ENCODE data around the gene MYCN.
"Not testable (repeated sequence)": the region's sequence is repeated elsewhere in the genome, so short reads cannot be mapped to it uniquely, and the experiment has no call there.

The MYCN gene

DNA sequence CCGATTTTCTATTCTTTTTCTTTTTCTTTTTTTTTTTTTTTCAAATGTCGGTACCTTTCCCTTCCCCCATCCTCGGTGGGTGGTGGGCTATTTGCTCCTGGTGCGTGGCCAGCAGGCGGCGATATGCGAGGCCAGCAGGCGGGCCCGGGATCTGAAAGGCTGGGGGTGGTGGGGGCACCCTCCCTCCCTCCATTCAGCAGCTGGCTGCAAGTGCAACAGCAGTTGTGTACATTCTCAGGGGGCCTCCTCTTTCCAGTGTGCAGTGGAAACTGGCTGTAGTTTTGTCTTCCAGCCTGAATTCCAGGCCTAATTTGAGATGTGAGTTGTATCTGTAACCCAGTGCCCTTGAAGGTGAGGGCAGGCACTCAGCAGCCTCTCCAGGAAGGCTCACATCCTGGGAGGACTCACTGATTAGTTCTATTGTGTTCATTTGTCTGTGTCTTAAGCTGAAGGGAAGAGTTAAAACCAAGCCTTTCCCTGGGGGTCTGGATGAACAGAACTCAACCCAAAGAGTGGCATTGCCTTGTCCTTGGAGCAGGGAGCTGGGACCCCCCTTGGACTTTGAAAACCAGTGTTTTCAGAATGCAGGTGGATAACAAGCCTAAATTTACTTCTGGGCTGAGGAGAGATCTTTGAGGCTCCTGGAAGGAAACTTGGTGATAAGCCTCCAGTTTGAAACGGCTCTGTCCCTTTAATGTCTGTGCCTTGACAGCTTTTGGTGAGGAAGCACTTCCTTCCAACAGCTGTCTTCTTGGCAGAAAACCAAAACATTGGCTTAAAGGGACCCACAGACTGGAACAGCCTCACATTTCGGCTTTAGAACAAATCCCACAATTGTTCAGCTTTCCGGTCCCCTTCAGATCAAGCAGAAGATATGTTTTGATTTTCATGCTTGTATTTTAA lies 3.3 kb downstream of the MYCN start:
- DNase-seq, result peak in 3 of 4 experiments; percentile 57 to 73 (median 63)

DNA sequence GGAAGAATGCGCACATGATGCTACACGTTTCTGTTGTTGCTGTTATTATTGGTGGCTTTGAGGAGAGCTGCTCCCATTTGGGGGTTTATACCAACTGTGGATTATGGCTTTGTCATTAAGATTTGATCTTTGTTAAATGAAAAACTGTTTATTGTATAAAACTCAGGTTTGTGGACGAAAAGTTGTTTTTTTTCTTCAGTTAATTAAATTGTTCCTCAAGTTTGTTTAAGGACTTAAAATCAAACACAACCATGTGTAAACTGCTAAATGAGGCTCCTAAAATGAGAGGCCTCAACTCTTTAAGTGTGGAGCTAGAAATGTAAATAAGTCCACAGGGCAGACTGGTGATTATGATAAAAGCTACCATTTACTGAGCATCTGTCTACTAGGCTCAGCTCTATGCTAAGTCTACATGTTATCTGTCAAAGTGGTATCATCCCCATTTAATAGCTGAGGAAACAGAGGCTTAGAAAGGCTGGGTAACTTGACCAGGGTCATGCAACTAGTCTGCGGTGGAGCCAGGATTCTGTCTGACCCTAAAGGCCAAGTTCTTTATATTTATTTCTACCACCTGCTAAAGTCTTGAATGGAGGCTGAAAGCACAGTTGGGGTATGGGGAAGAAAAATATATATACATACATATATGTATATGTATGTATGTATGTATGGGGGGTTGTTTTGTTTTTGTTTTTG lies 4.1 kb downstream of the MYCN start:
- DNase-seq, result no peak

DNA sequence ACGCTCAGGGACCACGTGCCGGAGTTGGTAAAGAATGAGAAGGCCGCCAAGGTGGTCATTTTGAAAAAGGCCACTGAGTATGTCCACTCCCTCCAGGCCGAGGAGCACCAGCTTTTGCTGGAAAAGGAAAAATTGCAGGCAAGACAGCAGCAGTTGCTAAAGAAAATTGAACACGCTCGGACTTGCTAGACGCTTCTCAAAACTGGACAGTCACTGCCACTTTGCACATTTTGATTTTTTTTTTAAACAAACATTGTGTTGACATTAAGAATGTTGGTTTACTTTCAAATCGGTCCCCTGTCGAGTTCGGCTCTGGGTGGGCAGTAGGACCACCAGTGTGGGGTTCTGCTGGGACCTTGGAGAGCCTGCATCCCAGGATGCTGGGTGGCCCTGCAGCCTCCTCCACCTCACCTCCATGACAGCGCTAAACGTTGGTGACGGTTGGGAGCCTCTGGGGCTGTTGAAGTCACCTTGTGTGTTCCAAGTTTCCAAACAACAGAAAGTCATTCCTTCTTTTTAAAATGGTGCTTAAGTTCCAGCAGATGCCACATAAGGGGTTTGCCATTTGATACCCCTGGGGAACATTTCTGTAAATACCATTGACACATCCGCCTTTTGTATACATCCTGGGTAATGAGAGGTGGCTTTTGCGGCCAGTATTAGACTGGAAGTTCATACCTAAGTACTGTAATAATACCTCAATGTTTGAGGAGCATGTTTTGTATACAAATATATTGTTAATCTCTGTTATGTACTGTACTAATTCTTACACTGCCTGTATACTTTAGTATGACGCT lies 5.8 kb downstream of the MYCN start:
- no peak for DNase-seq

DNA sequence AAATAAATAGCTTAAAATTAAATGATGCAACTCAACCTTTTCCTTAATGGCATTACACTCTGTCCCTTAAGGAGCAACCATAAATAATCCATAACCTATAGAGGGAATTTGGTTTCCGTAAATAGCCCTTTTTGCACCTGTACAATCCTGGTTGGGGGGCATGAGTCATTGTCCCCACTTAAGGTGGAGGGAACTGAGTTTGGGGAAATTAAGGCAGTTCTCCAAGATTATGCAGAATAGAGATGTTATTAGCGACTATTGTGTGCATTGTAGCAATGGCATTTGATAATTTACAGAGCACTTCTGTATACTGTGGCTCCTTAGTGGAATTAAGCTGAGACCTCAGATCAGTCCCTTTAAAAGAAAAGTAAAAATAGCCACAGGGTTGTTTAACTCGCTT lies 6.6 kb downstream of the MYCN start:
- DNase-seq, result no peak

DNA sequence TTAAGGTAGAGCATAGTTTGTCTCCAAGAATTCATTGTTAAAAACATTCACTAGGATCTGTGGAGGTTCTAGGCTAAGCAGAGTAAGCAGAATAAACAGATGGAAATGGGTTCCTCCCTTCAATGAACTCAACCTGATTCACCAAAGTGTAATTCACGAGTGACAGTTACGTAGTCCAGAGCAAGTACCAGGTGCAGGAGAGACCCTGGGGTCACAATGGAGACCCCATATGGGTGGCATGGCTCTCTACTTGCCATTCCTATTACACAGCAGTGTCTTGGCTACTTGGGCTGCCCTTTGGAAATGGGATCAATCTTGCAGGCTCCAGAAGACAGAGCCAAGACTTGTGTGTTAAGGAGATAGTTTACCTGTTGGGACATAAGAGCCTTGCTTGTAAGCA lies 7.1 kb downstream of the MYCN start:
- no peak for DNase-seq

DNA sequence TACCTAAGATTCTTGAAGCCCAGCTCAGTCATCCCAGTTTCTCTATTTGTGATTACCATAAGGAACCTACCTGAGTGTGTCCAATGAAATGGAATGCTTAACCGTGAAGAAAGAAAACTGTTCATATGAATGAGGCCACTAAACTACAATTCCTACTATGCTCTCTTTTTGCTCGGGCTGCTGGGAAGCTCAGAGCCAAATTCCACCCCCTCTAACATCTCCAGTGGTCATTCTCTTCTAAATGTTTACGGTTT lies 8.3 kb downstream of the MYCN start:
- DNase-seq, result no peak

DNA sequence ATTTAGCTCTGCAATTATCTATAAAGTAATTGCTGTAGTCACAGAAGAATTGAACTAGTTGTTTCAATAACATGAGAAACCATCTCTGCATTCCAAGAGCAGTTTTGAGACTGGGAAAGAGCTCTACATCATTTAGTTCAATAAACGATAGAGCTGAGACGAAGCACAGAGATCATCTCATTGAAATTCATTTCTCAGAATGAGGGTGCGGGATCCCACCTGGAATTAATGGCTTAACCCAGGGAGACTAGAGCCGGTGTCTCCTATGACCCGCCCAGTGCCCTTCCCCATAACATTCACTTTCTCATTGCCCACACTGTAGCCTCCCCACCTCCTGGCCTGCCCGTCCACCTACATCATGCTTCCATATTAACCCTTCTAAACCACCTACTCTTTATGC lies 8.8 kb downstream of the MYCN start:
- DNase-seq, result no peak

DNA sequence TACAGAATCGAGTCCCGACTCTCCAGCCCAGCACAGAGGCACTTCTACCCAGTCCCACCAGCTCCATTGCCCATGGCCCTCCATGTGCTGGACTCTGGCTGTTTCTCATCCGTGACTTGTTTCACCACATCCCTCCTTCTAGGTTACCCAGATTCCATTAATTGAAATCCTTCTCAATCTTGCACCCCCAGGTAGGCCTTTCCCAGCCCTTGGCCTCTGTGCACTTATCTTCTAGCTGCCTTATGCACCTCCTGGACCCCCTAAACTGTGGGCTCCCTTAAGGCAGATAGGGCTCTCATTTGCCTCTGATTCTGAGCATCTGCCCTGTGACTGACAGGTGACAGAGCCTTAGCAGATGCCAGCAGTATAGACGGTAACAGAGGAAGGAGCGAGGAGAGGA lies 9.2 kb downstream of the MYCN start:
- no peak for DNase-seq

DNA sequence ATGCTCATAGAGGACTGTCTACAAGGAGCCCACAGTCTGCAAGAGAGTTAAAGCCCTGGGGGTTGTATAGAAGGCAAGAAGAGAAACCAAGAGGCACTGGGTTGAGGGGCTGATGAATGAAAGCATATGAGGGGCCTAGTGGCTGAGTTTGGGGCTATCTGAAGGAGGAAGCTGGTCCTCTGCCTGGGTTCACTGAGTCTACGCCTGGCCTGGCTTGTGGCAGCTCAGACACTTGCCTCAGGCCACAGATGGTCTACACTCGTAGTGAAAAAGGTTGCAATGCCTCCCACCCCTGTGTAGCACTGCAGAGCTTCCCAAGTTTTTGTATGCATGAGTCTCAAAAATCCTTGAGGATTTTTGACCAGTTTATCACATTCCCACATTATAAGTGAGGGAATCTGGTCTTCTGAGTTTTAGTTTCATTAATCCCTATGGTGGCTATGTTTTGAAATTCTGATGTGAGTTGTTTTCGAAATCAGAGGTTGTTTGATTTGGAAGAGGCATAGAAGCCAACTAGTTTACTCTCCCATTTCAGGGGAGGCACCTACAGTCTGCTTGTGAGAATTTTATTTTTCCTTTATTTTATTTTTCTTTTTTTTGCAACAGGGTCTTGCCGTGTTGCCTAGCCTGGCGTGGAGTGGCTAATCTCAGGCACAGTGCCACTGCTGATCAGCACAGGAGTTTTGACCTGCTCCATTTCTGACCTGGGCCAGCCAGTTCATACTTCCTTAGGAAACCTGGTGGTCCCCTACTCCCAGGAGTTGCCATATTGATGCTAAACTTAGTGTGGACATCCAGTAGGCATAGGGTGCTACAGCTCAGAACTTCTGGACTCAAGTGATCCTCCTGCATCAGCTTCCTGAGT lies 10.0 kb downstream of the MYCN start:
- no peak for DNase-seq

DNA sequence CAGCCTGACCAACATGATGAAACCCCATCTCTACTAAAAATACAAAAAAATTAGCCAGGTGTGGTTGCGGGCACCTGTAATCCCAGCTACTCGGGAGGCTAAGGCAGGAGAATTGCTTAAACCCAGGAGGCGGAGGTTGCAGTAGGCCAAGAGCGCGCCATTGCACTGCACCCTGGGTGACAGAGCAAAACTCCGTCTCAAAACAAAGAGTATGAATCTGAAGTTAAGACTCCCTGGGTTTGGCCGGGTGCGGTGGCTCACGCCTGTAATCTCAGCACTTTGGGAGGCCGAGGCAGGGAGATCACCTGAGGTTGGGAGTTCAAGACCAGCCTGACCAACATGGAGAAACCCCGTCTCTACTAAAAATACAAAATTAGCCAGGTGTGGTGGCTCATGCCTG lies 11.6 kb downstream of the MYCN start:
- DNase-seq, result not testable (repeated sequence)

DNA sequence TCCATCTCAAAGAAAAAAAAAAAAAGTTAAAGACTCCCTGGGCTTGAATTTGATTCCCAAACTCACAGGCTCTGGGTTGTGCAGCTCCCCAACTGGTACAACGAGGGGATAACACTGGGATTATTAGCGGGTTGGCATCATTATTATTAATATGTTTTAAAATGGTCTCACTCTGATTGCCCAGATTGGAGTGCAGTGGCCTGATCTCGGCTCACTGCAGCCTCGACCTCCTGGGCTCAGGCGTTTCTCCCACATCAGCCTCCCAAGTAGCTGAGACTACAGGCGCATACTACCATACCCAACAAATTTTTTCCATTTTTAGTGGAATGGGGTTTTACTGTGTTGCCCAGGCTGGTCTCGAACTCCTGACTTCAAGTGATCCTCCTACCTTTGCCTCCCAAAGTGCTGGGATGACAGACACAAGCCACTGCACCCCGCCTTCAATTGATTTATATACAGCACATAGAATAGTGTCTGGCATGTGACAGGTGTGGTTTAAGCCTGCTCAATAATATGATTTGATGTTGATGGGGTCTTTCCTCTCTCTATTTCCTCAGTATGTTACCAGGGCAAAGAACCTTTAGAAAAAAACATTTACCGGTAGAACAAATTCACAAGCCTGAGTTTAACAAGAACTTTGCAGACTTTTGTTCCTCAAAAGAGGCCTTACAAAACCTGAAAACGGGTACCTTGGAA lies 12.2 kb downstream of the MYCN start:
- no peak for DNase-seq

DNA sequence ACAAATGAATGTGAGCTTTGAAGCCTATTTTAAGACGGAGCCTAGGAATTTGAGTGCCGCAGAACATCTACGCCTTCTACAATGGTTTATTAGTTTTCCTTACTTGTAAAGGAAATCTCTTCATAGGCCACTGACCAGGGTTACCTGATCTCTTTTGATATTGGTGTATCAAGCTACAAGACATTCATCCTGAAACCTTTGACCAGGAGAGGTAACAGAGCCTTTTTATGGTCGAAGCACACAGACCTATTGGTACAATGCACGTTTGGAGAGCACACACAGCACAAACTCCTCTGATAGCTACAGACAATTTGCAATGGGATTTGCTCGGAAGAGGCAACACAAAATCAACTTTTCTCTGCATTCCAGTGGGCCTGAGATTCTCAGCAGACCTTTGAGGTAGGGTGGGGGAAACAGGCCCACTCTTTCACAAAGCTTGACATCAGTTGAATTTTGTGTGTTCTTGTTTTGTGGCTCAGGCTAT lies 12.8 kb downstream of the MYCN start:
- DNase-seq, result no peak

DNA sequence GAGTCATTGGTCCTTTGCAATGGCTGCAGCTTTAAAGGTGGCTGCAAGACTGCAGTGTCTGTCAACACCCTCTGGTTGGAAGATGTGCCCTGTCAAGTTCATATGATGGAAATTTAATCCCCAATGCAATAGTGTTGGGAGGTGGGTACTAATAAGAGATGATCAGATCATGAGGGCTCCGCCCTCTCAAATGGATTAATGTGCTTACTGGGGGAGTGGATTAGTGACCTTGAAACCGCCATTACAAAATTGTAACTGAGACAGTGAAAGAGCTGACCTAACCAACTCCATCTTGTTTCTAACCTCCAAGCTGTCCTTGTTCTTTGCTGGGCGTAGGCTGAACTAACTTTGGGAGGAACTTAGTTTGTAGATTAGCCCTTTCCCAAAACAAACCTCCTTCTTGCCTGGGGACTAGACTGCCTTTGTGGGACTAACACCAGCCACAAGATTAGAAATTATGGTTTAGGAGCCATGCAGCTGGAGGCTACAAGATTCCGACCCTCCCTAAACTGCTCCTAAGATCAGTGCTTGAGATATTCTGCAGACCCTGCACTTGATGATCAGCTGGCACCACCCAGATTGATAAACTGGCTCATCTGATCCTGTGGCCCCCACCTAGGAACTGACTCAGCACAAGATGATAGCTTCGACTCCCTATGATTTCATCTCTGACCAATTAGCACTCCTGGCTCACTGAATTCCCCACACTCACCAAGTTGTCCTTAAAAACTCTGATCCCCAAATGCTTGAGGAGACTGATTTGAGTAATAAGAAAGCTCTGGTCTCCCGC lies 13.7 kb downstream of the MYCN start:
- DNase-seq, result no peak

DNA sequence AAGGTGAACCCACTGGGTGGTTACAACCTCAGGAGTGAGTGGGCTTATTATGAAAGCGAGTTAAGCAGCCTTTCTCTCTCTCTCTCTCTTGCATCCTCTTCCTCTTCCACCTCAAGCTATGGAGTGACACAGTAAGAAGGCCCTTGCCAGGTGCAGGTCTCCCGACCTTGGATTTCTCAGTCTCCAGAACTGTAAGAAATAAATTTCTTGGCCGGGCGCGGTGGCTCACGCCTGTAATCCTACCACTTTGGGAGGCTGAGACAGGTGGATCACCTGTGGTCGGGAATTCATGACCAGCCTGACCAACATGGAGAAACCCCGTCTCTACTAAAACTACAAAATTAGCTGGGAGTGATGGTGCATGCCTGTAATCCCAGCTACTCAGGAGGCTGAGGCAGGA lies 14.4 kb downstream of the MYCN start:
- DNase-seq, result no peak

DNA sequence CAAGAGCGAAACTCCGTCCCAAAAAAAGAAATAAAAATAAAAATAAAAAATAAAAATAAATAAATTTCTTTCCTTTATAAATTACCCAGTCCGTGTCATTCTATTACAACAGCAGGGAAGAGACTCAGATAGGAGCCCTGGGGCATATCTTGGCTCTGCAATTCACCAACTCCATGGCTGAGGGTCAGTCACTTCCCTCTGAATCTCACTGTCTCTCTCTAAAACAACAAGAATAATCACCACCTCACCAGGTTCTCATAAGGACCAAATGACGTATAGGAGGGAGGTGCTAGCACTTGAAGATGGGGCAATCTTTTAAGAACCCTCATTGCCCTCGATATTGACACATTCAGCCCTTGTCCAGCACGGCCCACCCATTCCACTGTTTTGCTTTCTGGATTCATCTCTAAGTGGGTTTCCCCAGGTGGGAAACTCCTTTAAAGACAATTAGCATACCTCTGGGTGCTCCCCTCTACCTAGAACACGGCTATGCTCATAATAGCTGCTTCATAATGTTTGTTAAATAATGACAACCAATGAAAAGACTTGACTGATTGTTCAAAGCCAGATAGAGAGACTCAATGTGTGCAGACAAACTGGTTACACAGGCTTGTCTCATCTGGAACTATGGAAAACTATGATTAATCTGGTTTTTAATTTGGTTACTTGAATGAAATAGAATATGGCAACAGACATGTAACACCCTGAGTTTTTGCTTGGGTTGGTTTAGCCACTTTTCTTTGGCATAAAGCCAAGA lies 15.1 kb downstream of the MYCN start:
- DNase-seq, result no peak

DNA sequence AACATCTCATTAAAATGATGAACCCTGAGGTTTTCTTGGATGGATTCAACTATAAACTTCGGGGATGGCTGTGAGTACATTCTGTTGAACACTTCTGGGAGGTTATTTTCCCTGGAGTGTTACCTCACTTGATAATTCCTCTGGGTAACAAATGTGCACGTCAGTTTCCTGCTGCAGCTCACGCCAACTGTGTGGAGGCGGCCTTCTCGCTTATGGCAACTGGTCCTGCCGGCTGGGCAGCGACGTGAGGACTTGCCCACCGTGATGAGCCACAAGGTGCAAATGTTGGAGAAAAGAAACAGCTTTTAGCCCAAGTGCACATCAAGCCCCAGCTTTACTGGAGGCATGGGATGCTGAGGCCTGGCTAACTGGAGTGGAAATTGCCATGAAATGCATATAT lies 15.9 kb downstream of the MYCN start:
- DNase-seq, result no peak

DNA sequence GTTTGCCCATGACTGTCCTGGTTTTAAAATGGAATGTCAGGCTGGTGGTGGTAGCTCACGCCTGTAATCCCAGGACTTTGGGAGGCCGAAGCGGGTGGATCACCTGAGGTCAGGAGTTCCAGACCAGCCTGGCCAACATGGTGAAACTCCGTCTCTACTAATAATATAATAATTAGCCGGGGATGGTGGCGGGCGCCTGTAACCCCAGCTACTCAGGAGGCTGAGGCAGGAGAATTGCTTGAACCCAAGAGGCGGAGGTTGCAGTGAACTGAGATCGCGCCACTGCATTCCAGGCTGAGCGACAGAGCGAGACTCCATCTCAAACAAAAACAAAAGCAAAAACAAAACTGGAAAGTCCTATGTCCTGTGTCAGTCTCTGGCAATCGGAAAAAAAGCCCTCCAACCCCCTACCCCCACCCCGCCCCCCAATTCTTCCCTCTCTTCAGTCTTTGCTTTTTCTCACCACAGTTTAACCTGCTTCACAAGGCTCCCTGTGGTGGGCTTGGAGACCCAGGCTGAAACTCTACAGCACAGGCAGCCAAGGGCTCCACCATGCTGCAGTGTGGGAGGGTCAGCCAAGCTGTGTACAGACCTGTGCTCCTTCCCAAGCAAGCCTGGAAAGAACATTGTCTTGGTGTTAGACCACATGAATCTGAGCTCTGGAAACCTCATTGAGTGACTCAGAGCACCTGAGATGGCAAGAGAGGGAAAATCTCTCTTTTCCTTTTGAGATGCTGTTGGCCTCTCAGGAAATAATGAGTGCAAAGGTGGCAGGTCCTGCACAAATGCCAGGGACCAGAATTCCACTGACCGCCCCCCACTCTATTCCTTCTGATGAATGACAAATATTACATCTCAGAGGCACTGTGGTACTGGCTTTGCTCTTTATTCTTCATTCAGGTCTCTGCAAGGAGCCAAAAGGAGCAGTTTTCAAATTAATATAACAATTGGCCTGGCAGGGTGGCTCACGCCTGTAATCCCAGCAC lies 16.7 kb downstream of the MYCN start:
- no peak for DNase-seq

DNA sequence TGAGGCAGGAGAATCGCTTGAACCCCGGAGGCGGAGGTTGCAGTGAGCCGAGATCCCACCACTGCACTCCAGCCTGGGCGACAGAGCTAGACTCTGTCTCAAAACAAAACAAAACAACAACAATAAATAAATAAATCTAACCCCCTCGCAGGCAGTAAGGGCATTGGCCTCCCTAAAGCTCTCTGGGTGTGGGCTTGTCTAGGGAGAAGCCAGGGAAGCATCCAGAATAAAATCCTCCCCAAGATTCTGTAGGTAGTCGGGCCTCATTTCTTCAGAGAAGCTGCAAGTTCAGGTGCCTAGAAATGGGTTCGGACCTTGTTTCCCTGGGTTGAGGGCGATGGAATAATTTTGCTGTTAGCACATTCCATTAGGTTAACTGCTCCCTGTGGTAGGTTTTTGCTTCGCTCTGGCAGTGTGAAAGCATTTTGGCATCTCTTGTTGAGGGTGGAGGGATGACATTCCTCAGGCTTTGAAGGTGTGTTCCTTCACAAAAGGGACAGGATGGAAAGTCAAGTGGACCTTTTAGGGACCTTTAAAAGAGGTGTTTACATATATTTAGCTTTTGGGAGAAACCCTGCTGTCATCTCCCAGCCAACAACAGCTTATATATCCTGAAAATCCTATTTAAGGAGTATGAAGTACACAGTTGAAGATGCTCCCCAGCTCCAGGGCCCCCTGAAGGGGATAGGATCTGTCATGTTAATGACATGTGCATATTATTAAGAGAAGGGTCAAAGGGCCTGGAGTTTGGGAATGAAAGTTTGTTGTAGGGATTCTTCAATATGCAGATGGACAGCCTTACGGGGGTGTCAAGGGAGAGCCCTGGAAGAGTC lies 17.7 kb downstream of the MYCN start:
- no peak for DNase-seq
